Heart right ventricle (tissue), 16 donors: Measurements from ENCODE around the gene IFT81. TPM values are rescaled to one million over a fixed set of nuclear protein-coding genes. Genes with fewer than 3 reads are reported as not detected.

Experiments
- ATAC-seq, 8 donors: fragments of 200-7000 bp; cut with Tn5 transposase; one replicate each; pipeline ENCODE4 v1.9.1; 2020; ENCODE audit warnings: mild to moderate bottlenecking in 8 of 8, moderate library complexity in 8 of 8, moderate number of reproducible peaks in 1 of 8
- DNase-seq, 2 donors: peaks; one replicate each; pipeline ENCODE4 v3.0.0-alpha.2; 2020
- H3K27ac ChIP-seq, 10 donors: fragments of 200-600 bp; sonication (generic) in 2 of 10; one replicate each; pipeline versions ENCODE4 v1.5.0 to v1.8.0; 2020 to 2022; ENCODE audit warnings: mild to moderate bottlenecking in 3 of 10
- H3K27me3 ChIP-seq, 7 donors: fragments of 200-600 bp; one replicate each; pipeline ENCODE4 v1.8.0; 2021 to 2022; ENCODE audit warnings: mild to moderate bottlenecking in 2 of 7
- H3K36me3 ChIP-seq, 9 donors: fragments of 200-600 bp; sonication (generic) in 1 of 9; one replicate each; pipeline versions ENCODE4 v1.5.0 to v1.8.0; 2020 to 2022; ENCODE audit warnings: mild to moderate bottlenecking in 2 of 9
- H3K4me1 ChIP-seq, 9 donors: fragments of 200-600 bp; sonication (generic) in 1 of 9; one replicate each; pipeline versions ENCODE4 v1.5.0 to v1.8.0; 2020 to 2022; ENCODE audit warnings: mild to moderate bottlenecking in 4 of 9
- H3K4me3 ChIP-seq, 10 donors: fragments of 200-600 bp; sonication (generic) in 2 of 10; one replicate each; pipeline versions ENCODE4 v1.5.0 to v1.8.0; 2020 to 2022; ENCODE audit warnings: mild to moderate bottlenecking in 7 of 10, moderate library complexity in 2 of 10
- H3K9me3 ChIP-seq, 11 donors: fragments of 200-600 bp in 10 of 11; sonication (generic) in 2 of 11; one replicate each; pipeline versions ENCODE4 v1.5.0 to v1.8.0; 2013 to 2022; ENCODE audit warnings: mild to moderate bottlenecking in 2 of 11, control low read depth in 1 of 11, moderate library complexity in 1 of 11
- CTCF ChIP-seq, 9 donors: fragments of 200-600 bp; sonication (generic) in 2 of 9; IDR thresholded peaks; one replicate each; pipeline versions ENCODE4 v1.5.0 to v1.8.0; 2021 to 2022; ENCODE audit warnings: antibody characterized with exemption in 9 of 9, mild to moderate bottlenecking in 5 of 9, moderate library complexity in 1 of 9
- WGBS, 2 donors: extraction: QIAGEN DNeasy Blood & Tissue Kit; methylation state at CpG; one replicate each; pipeline ENCODE4 v1.1.7; 2013; ENCODE audit warnings: inconsistent platforms in 1 of 2; 5-methylcytosine and 5-hydroxymethylcytosine counted together
- intact Hi-C, 10 donors: fragments of 100-400 bp; cut with DNase I; formaldehyde crosslinking; loops; one replicate each; pipeline versions ENCODE4 v1.11.1 to v1.14.2; 2022
- polyA plus RNA-seq, 2 donors: library from polyadenylated mRNA; stranded (reverse); fragments of 200-250 nt; gene quantifications; one replicate each; pipeline ENCODE4 v1.2.3, GENCODE V29; 2013
- total RNA-seq, 10 donors: library from RNA; stranded (reverse); fragmentation: NEBNext Ultra II Directional in 3 of 10; extraction: Animal tissue kit (Norgen Biotek cat#: 25700) in 3 of 10; gene quantifications; one replicate each; pipeline versions ENCODE4 v1.2.1 to v1.2.4, GENCODE V29; 2021 to 2023
- donor health status: Arrhythmogenic right ventricular cardiomyopathy.
- donor health status: ischemic (EF 13 %, LVEDD 7.1; RV severe dilation, severe dysfunction).
- donor health status: healthy with polysubstance abuse.
- donor health status: DM: no; HTN: yes; CAD: no.
- donor health status: DM: no; HTN: no; CAD: no.
- donor health status: ischemic (EF 25% LVEDD 6.9; RV normal size, moderate dysfunction).
- donor health status: ischemic (EF 25% LVEDD 5.7; RV mildly dilated, moderate dysfunction).
- donor health status: healthy.
- donor health status: DM: yes; HTN: yes; CAD: no.
- donor health status: Ischemic cardiomyopathy.
- donor health status: ischemic (EF 35%, LVEDD 5.7; RV mildly dilated, moderate dysfunction).
- donor health status: nonischemic (EF 11% LVEDD 7.7; RV severe dilation, severe dysfunction).
- donor health status: DM: yes; HTN: yes; CAD: no.
- donor health status: PGD.
- donor health status: ischemic (EF 29% LVEDD 5.4; RV normal size, mild dysfunction).
- donor health status: nonischemic (EF 23%, LVEDD 6.1; RV moderate dilation, normal function).

IFT81 gene
- total and polyA plus RNA-seq, 12 donors, result 5.1 to 11.7 (median 8.3) TPM

GRCh38 chr12:110149086-110149660 is 25.0 kb downstream of the IFT81 start:
- H3K36me3 ChIP-seq, result peaks cover 0 to 92% (median 14%) of the 10 kb centered on the region in 9 donors

GRCh38 chr12:110156766-110157165 is 32.6 kb downstream of the IFT81 start:
- DNase-seq (no peak), ATAC-seq (no peak)
- Histone ChIP-seq H3K27ac (no peak overlapping the region), H3K36me3 (peaks cover 0 to 65% (median 34%) of the 10 kb centered on the region in 9 donors), H3K4me1 (peaks cover 0 to 4% (median 0%) of the 10 kb centered on the region in 9 donors), H3K4me3 (no peak overlapping the region), H3K27me3 (no peaks in the 10 kb centered on the region), H3K9me3 (peaks cover 0 to 33% (median 23%) of the 10 kb centered on the region in 11 donors)
- 98 to 99% methylated on average over 2 of the region's 2 CpGs for WGBS, 2 donors
- TF ChIP-seq CTCF (IDR thresholded peaks at IDR 0.05), result no peak
- intact Hi-C loops, result no loop called here

More at GRCh38 chr12:110149086-110149660, 25.0 kb downstream of the IFT81 start:
- ATAC-seq, result no peak
- H3K27me3 ChIP-seq, result no peaks in the 10 kb centered on the region
- no peak for DNase-seq
- intact Hi-C loops, result loop anchor here in 1 of 10 donors (10.0 kb wide), 1 partner anchor 56 kb away; no protein-coding TSS in a partner anchor
- H3K27ac ChIP-seq, result no peak overlapping the region
- 90 to 93% methylated on average over 10 of the region's 10 CpGs for WGBS, 2 donors
- TF ChIP-seq CTCF (IDR thresholded peaks at IDR 0.05), result no peak
- H3K4me1 ChIP-seq, result no peaks in the 10 kb centered on the region
- H3K9me3 ChIP-seq, result no peaks in the 10 kb centered on the region
- no peak overlapping the region for H3K4me3 ChIP-seq

- H3K4me3 ChIP-seq, result no peak overlapping the region
- DNase-seq (no peak), ATAC-seq (no peak)
- H3K27me3 ChIP-seq, result no peaks in the 10 kb centered on the region
- H3K36me3 ChIP-seq, result peaks cover 0 to 67% (median 34%) of the 10 kb centered on the region in 9 donors
- intact Hi-C loops, result no loop called here
- H3K9me3 ChIP-seq, result peaks cover 0 to 33% (median 23%) of the 10 kb centered on the region in 11 donors
- H3K27ac ChIP-seq, result no peak overlapping the region
- no peak for TF ChIP-seq CTCF (IDR thresholded peaks at IDR 0.05)
- peaks cover 0 to 4% (median 0%) of the 10 kb centered on the region in 9 donors for H3K4me1 ChIP-seq
Observed at GRCh38 chr12:110157539-110157938, 33.4 kb downstream of the IFT81 start.

- peaks cover 0 to 64% (median 39%) of the 10 kb centered on the region in 9 donors for H3K36me3 ChIP-seq
Observed at GRCh38 chr12:110159671-110160245, 35.6 kb downstream of the IFT81 start.

More at GRCh38 chr12:110159671-110160245, 35.6 kb downstream of the IFT81 start:
- H3K27me3 ChIP-seq, result no peaks in the 10 kb centered on the region
- H3K27ac ChIP-seq, result no peak overlapping the region
- intact Hi-C loops, result no loop called here
- peaks cover 0 to 3% (median 0%) of the 10 kb centered on the region in 9 donors for H3K4me1 ChIP-seq
- 95 to 96% methylated on average over 4 of the region's 4 CpGs for WGBS, 2 donors
- no peak for ATAC-seq
- TF ChIP-seq CTCF (IDR thresholded peaks at IDR 0.05), result no peak
- peaks cover 0 to 33% (median 23%) of the 10 kb centered on the region in 11 donors for H3K9me3 ChIP-seq
- DNase-seq, result no peak
- no peak overlapping the region for H3K4me3 ChIP-seq
